PC-3 (cell line): Measurements from ENCODE around the gene FBXW2.

Experiments used
- EZH2 ChIP-seq: fragments of 300-600 bp; sonication (generic); IDR thresholded peaks from one replicate; pipeline ENCODE4 v1.6.1; 2017; ENCODE audit warnings: antibody characterized with exemption, mild to moderate bottlenecking, low read length; ENCODE audit not compliant: unreplicated experiment
- TF ChIP-seq, protein P1 (sequence below): fragments of 300-600 bp; sonication (generic); conservative IDR thresholded peaks from 2 replicates; pipeline ENCODE4 v1.5.1; 2017; ENCODE audit warnings: antibody characterized with exemption, low read depth, mild to moderate bottlenecking, low read length

DNA sequence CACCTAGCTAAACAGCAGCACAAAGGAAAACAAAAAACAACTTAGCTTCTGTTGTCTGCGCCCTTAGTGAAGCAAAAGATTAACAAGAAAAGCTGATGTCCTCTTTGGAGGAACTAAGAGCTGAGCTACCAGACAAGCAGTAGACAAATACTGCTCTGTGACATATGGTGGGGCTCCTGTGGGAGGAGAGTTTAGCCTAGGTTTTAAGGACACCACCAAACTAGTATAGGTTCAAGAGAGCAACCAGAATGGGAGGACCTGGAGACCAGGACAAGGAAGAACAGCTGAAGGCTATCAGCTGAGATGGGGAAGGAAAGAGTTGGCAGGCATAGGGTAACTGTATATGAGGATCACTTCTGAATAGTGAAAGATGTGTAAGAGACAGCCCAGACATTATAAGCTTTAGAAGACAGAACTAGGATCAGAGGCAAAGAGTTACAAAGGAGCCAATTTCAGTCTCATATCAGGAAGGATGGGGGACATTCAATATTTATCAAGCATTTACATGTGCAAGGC, 27.2 kb downstream of the FBXW2 start:
- TF ChIP-seq, protein P1, sequence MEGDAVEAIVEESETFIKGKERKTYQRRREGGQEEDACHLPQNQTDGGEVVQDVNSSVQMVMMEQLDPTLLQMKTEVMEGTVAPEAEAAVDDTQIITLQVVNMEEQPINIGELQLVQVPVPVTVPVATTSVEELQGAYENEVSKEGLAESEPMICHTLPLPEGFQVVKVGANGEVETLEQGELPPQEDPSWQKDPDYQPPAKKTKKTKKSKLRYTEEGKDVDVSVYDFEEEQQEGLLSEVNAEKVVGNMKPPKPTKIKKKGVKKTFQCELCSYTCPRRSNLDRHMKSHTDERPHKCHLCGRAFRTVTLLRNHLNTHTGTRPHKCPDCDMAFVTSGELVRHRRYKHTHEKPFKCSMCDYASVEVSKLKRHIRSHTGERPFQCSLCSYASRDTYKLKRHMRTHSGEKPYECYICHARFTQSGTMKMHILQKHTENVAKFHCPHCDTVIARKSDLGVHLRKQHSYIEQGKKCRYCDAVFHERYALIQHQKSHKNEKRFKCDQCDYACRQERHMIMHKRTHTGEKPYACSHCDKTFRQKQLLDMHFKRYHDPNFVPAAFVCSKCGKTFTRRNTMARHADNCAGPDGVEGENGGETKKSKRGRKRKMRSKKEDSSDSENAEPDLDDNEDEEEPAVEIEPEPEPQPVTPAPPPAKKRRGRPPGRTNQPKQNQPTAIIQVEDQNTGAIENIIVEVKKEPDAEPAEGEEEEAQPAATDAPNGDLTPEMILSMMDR: no peak
- no peak for TF ChIP-seq EZH2
